Measurements from ENCODE around the gene TLE3.
"Not testable (repeated sequence)": the region's sequence is repeated elsewhere in the genome, so short reads cannot be mapped to it uniquely, and the experiment has no call there.

The TLE3 gene

DNA sequence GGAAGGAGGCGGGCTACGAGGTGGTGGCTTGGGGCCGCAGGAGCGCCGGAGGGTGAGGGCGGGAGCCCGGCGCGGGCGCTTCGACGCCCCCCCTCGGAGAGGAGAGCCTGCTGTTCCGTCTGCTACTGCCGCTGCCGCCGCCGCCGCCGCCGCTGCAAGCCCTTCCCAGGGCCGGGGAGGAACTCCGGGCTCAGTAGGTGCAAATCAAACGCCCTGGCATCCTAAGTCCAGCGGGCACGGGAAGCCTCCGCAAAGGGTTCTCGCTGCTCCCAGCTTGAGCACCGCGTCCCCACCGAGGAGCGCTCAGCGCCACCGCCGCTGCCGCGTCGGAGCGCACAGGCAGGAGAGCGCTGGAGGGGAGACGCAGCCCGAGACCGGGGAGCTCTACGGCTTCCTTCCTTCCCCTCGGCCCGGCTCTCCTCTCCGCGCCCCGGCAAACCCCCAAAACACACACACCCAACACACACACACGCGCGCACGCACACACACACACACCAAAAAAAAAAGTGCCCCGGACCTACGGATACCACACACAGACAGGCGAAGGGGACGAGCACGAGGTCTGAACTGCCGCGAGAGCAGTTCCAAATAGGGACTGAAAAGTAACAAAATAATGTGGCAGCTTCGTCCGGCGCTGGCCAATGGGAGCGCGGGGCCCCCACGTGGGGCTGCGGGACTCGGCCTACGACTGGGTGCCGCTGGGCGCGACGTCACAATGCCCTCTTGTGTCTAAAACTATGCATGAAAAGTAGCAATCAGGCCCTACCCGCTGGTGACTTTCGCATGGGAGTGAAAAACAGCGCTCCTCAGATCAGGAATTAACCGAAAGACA lies at the start of gene TLE3:
Gene TLE3, minus strand, starts transcription at position 597 of the 832 bp plus-strand sequence. CDS start 1,119 bp downstream, outside the sequence.
- DNase-seq (ENCODE audit: low read depth in 1 of 2, low spot score in 1 of 2): peak; percentile 97

DNA sequence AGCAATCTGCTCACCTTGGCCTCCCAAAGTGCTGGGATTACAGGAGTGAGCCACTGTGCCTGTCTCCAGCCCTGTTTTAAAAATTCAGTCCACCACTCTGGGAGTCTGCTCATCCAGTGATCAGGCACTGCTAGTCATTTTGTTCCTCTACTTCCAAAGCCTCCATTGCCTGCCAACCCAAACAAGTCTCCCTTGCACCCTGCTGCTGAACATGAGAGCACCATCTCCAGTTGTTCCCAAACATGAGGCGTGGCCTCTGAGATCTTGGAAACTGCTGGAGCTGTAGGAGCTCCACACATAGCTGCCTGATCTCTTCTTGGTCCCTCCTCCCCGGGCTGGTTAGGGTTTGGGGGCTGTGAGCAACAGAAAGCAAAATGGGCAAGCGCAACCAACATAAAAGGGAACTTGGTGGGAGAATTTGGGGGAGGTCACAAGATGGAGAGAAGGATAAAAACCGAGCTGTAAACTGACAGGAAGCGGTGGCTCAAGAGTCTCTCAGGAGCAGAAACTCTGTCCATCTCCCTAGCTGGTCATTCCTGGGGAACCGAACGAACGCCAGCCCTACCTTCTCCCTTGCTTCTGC lies 49.6 kb upstream of the TLE3 start:
- no peak for DNase-seq (ENCODE audit: low read depth in 1 of 2, low spot score in 1 of 2)

GRCh38 chr15:70146771-70147170 lies 49.1 kb upstream of the TLE3 start:
- DNase-seq (ENCODE audit: low read depth in 1 of 2, low spot score in 1 of 2): no peak

DNA sequence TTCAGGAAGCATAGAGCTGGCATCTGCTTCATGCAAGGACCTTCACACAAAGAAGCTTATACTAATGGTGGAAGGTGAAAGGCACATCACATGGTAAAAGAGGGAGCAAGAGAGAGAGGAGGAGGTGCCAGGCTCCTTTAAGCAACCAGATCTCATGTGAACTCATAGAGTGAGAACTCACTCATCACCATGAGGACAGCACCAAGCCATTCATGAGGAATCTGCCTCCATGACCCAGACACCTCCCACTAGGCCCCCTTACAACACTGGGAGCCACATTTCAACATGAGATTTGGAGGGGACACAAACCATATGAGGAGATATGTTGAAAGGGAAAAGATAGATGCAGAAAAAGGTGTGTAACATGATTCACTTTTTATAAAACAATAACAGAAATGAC lies 48.4 kb upstream of the TLE3 start:
- no peak for DNase-seq (ENCODE audit: low read depth in 1 of 2, low spot score in 1 of 2)

DNA sequence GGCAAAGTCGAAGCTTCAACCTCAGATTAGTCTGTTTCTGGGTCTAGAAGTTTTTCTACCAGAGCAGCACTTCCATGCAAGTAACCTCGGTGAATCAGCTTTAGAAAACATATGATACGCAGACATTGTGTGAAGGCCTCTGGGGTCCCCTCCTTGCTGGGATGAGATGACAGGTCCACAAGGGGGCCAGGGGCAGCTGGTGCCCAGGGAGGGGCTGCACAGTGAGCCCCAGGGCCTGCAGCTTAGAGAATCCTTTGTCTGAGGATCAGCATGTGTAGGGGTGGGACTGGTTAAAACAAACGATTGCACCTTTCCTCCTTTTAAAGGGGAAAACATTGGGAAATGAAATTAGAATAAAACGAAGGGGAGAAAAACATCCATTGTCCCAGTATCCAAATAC lies 47.5 kb upstream of the TLE3 start:
- no peak for DNase-seq (ENCODE audit: low read depth in 1 of 2, low spot score in 1 of 2)

DNA sequence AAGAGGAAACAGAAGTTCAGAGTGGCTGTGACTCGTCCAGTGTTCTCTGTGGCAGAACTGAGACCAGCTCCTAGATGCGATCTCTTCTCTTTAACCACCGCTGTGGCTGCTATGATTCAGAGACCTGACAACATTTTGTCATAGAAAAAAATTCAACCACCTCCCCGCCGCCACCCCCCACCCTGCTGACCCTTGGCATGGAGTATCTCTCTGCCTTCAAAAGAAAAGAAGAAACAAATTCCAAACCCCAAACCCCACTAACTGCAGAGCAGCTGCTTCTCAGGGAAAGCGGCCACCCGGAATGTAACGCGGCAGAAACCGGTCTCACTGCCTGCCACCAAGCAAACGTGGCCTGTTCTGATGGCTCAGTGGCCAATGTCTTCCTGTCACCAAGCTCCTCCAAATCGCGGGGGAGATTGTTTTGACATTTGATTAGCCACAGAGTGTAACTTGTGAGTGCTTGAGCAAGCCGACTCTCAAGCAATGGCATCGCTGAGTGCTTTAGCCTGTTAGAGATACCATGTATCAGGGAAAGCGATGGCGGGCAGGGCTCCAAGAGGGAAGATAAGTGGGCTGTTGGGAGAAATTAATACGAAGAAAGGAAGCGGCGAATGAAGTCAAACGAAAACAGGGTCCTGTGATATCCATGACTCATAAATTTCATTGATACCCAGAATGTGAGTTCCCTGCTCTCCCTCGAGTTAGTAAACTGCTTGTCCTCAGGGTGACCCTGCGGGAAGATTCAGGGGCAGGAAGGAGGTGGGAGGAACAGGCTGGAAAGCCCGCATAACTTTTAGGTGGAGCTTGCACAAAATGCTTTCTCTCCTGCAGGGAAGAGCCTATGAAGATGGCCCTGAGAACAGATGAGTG lies 44.8 kb upstream of the TLE3 start:
- no peak for DNase-seq (ENCODE audit: low read depth in 1 of 2, low spot score in 1 of 2)

DNA sequence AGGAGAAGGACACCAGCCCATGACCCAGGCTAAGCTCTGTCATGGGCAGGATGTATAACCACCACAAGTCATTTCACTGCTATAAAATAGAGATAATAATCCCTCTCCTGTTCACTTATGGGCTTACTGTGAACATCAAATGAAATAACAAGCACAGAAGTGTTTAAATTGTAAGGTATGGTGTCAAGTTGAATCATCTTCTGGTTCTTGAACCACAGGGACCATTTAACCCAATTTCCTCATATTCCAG lies 44.3 kb upstream of the TLE3 start:
- no peak for DNase-seq (ENCODE audit: low read depth in 1 of 2, low spot score in 1 of 2)

DNA sequence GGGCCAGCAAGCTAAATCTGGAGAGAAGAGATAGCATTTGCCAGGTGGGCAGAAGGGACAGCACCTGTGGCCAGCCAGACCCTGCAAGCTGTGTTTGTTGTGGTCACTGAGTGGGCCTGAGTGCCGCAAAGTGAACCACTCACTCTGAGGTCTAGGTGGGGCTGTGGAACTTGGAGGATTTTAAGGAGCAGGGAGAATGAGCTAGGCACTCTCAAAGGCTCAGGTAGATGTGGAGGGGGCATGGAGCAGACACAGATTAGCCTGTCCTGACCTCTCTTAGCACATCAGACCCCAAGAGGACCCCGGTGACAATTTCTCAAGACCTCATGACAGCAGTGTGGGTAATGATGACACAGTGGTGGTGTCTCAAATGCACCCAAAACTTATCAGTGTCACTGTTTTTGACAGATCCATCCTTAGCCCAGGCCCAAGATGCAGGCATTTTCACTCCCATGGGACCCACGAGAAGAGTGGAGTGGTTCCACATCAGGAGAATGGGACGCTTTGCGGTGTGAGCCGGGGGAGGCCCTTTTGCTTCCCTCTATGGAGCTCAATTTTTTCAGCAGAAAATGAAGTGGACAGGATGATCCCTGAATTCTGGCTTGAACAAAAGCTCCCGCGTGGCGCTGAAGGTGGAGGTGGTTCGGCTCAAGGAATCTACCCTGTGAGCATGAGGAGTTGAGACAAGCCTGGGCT lies 43.8 kb upstream of the TLE3 start:
- no peak for DNase-seq (ENCODE audit: low read depth in 1 of 2, low spot score in 1 of 2)

GRCh38 chr15:70140543-70141375 lies 43.0 kb upstream of the TLE3 start:
- DNase-seq (ENCODE audit: low read depth in 1 of 2, low spot score in 1 of 2): peak in 1 of 2 donors; percentile 4

GRCh38 chr15:70140025-70140542 lies 42.4 kb upstream of the TLE3 start:
- DNase-seq (ENCODE audit: low read depth in 1 of 2, low spot score in 1 of 2): no peak

DNA sequence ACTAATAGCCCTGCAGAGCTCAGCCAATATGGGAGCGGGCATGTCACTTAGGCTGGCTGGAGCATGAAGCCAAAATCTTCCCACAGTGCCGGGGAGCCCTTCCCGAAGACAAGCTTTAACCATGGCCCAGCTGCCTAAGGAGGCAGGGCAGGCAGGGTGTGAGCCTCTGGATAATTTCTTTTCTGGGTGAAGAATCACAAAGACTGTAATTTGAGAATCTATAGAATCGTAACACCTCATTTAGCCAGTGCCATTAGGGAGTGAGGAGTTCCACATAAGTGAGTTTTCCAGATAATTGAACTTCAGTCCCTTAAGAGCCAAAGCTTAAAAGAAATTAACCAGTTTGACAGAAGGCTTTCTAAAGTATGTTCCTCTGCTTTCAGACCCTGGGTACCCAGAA lies 40.2 kb upstream of the TLE3 start:
- DNase-seq (ENCODE audit: low read depth in 1 of 2, low spot score in 1 of 2): no peak

DNA sequence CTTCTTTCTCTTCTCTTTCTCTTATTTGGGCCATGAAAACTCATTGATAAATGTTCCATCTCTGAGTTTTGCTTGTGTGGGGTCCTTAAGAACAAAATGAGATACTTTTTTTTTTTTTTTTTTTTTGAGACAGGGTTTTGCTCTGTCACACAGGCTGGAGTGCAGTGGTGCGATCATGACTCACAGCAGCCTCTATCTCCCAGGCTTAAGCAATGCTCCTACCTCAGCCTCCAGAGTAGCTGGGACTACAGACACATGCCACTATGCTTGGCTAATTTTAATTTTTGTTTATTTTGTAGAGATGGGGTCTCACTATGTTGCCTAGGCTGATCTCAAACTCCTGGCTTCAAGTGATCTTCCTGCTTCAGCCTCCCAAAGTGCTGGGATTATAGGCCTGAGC lies 39.3 kb upstream of the TLE3 start:
- DNase-seq (ENCODE audit: low read depth in 1 of 2, low spot score in 1 of 2): not testable (repeated sequence)

GRCh38 chr15:70133781-70134421 lies 36.2 kb upstream of the TLE3 start:
- no peak for DNase-seq (ENCODE audit: low read depth in 1 of 2, low spot score in 1 of 2)

DNA sequence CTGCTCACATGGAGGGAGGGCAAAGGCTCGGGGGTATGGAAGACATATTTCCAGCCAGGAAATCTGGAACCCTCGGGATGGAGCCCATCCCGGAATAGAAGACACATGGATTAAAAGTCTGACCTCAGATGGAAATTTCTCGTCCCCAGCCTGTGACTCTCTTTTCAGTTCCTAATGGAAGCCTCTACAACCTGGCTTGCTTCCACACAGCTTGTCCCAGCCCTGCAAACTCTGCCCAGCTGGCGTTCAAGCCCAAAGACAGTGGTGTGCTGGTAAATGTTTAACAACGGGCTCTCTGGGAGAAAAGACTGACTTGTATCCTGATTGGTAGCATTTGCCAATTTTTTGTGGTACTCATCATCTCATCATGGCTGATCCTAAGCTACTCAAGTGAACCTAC lies 35.6 kb upstream of the TLE3 start:
- DNase-seq (ENCODE audit: low read depth in 1 of 2, low spot score in 1 of 2): no peak

GRCh38 chr15:70132571-70132970 lies 34.9 kb upstream of the TLE3 start:
- no peak for DNase-seq (ENCODE audit: low read depth in 1 of 2, low spot score in 1 of 2)

DNA sequence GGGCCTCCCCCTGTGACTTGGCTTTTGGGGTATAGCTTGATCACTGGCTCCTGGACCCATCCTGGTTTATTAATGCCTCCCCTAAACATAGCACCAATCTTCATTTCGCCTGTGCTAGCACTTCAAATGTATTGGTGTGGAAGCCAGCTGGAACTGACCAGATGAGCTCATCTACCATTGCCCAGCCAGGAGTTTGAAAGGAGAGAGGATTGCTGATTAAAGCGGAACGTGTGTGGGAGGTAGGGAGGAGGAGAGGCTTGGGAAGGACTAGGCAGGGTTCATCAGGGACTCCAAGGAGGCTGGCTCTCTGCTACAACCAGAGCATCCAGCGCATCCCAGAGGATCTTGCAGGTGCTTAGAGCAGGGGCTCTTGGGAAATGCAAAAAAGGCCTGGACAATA lies 34.4 kb upstream of the TLE3 start:
- DNase-seq (ENCODE audit: low read depth in 1 of 2, low spot score in 1 of 2): no peak

GRCh38 chr15:70128414-70129140 lies 30.9 kb upstream of the TLE3 start:
- no peak for DNase-seq (ENCODE audit: low read depth in 1 of 2, low spot score in 1 of 2)

GRCh38 chr15:70127770-70128413 lies 30.2 kb upstream of the TLE3 start:
- no peak for DNase-seq (ENCODE audit: low read depth in 1 of 2, low spot score in 1 of 2)

- DNase-seq (ENCODE audit: low read depth in 1 of 2, low spot score in 1 of 2): no peak
Observed at GRCh38 chr15:70127288-70127746, 29.6 kb upstream of the TLE3 start.
